GM19397 (cell line): ENCODE results near the gene FGGY.
"Not testable (repeated sequence)": the region's sequence is repeated elsewhere in the genome, so short reads cannot be mapped to it uniquely, and the experiment has no call there.

Experiments
- ATAC-seq: cut with Tn5 transposase; IDR thresholded peaks from one replicate; pipeline ENCODE4 v1.9.1; 2021; ENCODE audit warnings: mild to moderate bottlenecking, moderate library complexity; ENCODE audit not compliant: unreplicated experiment

FGGY gene

GRCh38 chr1:59477286-59477685 lies 180.4 kb downstream of the FGGY start:
- no peak for ATAC-seq

GRCh38 chr1:59477867-59478266 lies 181.0 kb downstream of the FGGY start:
- no peak for ATAC-seq

DNA sequence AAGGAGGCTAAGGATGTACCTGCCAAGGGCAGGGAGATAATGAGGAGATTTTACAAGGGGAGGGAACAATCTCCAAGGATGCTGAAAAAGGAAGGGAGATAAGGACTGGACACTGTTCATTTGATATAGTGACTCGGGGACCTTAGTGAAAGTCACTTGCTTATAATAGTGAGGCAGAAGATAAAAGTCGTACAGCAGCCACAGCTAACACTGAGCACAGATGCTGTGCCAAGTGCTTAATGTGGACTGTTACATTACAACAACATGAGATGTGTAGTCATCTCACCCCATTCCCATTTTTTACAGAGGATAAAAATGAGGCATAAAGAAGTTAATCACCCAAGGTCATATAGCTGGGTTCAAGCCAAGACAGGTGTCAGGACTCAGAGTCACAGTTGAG lies 181.9 kb downstream of the FGGY start:
- ATAC-seq = no peak

DNA sequence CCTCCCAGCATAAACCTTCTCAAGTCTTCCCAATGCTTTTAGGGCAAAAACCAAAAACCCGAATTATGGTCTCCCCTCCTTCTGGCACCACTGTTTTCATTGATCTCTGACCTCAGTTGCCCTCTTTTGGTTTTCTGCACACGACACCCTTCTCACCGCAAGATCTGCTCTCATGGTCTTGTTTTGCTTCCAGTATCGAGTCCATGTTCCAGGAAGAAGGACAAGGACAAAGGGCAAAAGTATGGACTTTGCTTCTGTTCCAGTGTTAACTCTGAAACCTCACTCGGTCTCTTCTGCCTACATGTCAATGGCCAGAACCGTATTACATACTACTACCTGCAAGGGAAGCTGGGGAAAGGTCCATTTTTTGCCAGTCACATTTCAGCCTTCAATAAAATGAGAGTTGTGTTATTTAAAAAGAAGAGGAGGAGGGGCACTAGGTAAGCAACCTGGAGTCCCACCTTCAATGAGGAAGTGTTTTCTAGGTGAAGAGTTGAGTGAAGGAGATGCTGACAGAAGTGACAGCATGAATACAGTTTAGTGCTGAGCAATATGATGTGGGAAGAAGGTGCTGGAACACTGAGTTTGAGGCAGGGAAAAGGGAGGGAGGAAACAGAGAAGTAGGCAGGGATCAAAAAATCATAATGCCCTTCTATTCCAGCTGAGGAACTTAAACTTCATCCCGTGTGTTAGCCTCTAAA lies 183.4 kb downstream of the FGGY start:
- ATAC-seq = no peak

GRCh38 chr1:59481881-59482505 lies 185.1 kb downstream of the FGGY start:
- ATAC-seq = no peak

DNA sequence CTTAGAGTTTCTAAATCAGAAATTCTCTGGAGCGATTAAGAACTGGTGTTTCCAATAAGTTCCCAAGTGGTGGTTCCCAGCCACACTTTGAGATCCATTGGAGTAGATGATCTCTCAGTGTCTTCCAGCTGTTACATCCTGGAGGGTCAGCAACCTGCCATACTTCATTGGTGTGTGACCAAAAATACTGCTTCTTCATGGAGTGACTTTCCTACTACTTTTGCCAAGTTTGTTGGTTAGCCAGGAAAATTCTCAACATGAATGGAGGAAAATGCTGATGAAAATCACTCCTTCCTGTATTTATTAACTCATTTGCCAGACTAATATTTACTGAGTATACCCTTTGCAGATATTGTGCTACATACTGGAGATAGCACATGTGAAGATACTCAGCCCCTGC lies 186.1 kb downstream of the FGGY start:
- ATAC-seq = no peak

- no peak for ATAC-seq
These were observed 187.2 kb downstream of the FGGY start for GRCh38 chr1:59484096-59484495.

DNA sequence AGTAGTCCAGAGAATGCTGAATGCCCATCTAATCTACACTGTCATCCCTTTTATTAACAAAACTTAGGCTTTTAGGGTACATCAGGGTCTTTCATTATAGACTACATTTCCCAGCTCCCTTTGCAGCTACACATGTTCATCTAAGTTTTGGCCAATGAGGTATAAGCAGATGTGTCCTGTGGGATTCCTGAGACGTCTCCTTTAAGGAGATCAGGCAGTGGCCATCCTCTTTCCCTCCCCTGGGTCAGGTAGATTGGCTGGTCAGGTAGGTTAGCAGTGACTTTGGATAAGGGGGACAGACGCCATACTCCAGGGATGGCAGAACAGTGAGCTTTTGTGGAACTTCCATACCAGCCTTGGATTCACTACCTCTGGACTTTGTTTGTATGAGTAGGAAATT lies 188.3 kb downstream of the FGGY start:
- no peak for ATAC-seq

DNA sequence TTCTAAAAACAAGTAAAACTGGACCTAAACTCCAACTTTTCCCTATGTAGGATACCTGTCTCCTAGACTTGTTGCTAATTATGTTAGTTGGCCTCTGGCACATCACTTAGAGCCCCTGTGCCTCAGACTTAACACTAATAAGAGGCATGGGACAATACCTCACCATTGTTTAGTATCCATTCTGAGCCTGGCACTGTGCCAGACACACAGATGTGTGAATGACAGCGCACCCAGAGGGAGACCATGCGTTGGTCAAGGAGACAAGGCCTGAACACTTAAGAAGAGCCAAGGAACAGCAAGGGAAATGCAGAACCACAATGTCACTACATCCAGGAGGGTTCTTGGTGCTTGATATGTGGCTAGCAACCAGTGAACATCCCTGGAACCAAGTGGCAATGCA lies 189.1 kb downstream of the FGGY start:
- no peak for ATAC-seq

DNA sequence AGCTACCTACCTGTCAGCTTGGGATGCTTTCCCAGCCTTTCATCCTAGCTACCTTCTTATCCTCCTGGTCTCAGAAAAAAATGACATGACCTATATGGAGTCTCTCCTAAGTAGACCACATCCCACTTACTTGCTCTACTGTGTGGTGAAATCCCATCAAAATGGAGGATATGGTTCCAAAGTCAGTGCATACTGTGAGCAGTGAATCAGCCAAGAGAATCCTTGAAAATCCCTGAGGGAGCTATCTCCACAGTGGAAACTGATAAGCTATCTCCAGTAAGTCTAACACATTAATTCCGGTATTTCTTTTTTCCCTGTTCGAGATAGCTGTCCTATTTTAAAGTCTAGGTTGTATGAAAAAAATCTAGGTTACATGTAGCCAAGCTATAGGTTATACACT lies 189.7 kb downstream of the FGGY start:
- ATAC-seq = no peak

GRCh38 chr1:59487335-59488031 lies 190.6 kb downstream of the FGGY start:
- ATAC-seq = no peak

GRCh38 chr1:59492500-59492899 lies 195.6 kb downstream of the FGGY start:
- no peak for ATAC-seq

DNA sequence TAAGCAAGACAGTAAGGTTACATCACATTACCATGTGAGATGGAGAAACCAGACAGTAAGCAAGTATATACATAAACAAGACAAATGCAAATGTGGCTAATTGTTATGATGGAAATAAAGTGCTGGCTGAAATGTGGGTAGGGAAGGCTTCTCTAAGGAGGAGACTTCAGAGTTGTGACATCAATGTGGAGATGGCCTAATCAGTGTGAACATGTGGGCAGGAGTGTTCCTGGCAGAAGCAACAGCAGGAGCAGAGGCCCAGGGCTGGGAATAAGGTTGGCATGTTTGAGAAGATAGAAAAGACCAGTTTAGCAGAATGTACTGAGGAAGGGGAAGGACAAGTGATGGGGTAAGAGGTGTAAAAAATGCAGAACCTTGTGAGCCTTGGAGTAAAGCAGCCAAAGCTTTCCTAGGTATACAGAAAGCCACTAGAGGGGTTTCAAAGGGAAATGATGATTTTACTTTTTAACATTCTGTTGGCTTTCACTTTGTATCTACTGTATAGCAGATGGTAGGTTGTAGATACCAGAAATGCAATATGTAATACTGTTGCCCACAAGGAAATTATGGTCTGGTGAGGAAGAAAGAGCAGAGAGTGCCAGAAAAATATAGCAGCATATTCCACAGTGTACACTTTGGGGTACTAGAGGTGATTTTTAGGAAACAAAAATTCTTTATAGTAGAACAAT lies 197.4 kb downstream of the FGGY start:
- no peak for ATAC-seq

GRCh38 chr1:59496156-59496555 lies 199.3 kb downstream of the FGGY start:
- not testable (repeated sequence) for ATAC-seq

DNA sequence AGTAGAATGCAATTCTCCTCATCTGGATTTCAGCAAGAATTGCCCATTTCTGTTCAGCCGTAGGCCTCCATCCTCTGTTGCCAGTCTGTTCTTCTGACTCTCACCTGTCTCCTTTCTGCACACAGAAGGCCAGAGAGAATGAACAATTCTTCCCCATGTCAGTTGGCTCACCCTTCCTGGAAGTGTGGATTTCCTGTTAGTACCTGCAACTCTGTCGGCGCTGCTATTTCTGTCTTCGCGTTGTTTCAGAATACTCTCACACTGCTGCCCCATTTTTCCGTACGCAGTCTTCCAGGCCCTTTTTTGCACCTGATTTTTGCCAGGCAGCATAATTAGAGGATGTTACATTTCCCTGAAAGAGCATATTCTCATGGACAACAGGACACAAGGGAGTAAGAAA lies 200.7 kb downstream of the FGGY start:
- no peak for ATAC-seq

GRCh38 chr1:59498640-59499039 lies 201.7 kb downstream of the FGGY start:
- no peak for ATAC-seq

- no peak for ATAC-seq
These were observed 202.5 kb downstream of the FGGY start for GRCh38 chr1:59499273-59499942.

DNA sequence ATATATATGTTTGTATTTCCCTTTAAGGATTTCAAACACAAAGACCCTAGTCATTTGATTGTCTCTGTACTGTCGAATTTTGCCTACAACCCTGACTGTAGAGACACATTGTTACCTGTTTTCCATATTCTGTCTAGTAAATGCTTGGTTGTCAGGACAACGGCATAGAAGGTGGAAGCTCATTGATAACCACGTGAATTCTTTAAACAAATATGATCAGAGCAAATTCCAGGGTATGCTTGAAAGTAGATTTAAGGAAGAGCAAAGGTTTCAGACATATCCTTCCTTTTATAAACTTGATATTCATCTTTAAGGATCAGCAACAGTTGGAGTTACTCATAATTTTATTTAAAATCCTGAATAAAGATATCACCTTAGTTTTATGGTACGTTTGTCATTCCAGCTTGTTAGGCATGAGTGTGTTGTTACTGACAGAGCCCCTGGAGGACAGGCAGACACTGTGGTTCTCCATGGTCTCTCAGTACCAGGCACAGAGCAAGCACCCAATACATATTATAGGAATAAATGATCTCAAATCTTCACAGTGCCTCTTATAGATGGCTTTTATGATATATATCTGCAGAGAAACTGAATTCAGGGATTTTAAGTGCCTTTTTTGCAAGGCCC lies 203.2 kb downstream of the FGGY start:
- no peak for ATAC-seq

GRCh38 chr1:59500950-59501742 lies 204.3 kb downstream of the FGGY start:
- ATAC-seq = no peak
